Upper lobe of left lung (tissue), 6 donors: Measurements from ENCODE around the gene WEE1. TPM values are rescaled to one million over a fixed set of nuclear protein-coding genes. Genes with fewer than 3 reads are reported as not detected.

ENCODE experiments used
- ATAC-seq, 2 donors: fragments of 200-7000 bp; cut with Tn5 transposase; one replicate each; pipeline ENCODE4 v1.9.1; 2022; ENCODE audit warnings: mild to moderate bottlenecking in 2 of 2, moderate library complexity in 2 of 2; ENCODE audit not compliant: low FRiP score in 2 of 2
- DNase-seq, 2 donors: peaks; one replicate each; pipeline ENCODE4 v3.0.0-alpha.2; 2019 to 2020
- H3K27ac ChIP-seq, 4 donors: fragments of 200-600 bp; sonication (generic); one replicate each; pipeline ENCODE4 v1.5.1; 2016 to 2019
- H3K27me3 ChIP-seq, 4 donors: fragments of 200-600 bp; sonication (generic); one replicate each; pipeline ENCODE4 v1.5.1; 2017 to 2019
- H3K36me3 ChIP-seq, 4 donors: fragments of 200-600 bp; sonication (generic); one replicate each; pipeline ENCODE4 v1.5.1; 2016 to 2019
- H3K4me1 ChIP-seq, 4 donors: fragments of 200-600 bp; sonication (generic); one replicate each; pipeline ENCODE4 v1.5.1; 2018 to 2019
- H3K4me3 ChIP-seq, 4 donors: fragments of 200-600 bp; sonication (generic); one replicate each; pipeline ENCODE4 v1.5.1; 2017 to 2019; ENCODE audit warnings: mild to moderate bottlenecking in 2 of 4, moderate library complexity in 1 of 4
- H3K9me3 ChIP-seq, 4 donors: fragments of 200-600 bp; sonication (generic); one replicate each; pipeline ENCODE4 v1.5.1; 2018 to 2019
- EP300 ChIP-seq, 4 donors: sonication (generic); formaldehyde crosslinking; IDR thresholded peaks; one replicate each; pipeline ENCODE4 v1.5.1; 2017; ENCODE audit warnings: antibody characterized with exemption in 4 of 4, control low read depth in 2 of 4
- POLR2A ChIP-seq, 4 donors: fragments of 450-650 bp; IDR thresholded peaks; one replicate each; pipeline ENCODE4 v1.5.1; 2016 to 2017; ENCODE audit warnings: antibody characterized with exemption in 4 of 4, mild to moderate bottlenecking in 2 of 4
- POLR2AphosphoS5 ChIP-seq, 2 donors: sonication (generic); formaldehyde crosslinking; IDR thresholded peaks; one replicate each; pipeline ENCODE4 v1.5.1; 2017; ENCODE audit warnings: antibody characterized with exemption in 2 of 2
- WGBS, 2 donors: methylation state at CpG; one replicate each; pipeline ENCODE4 v1.1.5; 2017 to 2018; 5-methylcytosine and 5-hydroxymethylcytosine counted together
- total RNA-seq, 6 donors: library from RNA; depleted of rRNA in 4 of 6; stranded (reverse); fragments of >200 nt in 4 of 6; gene quantifications; one replicate each; pipeline versions ENCODE4 v1.1.0 to v1.2.1, GENCODE V29; 2016 to 2021
- TF ChIP-seq, protein P1 (sequence below), 6 experiments: fragments of 450-650 bp in 4 of 6; fragments of 200-600 bp in 2 of 6; sonication (generic) in 2 of 6; IDR thresholded peaks; one replicate each; pipeline ENCODE4 v1.5.1; 2016 to 2019; ENCODE audit warnings: antibody characterized with exemption in 6 of 6
- donor health status: DM: no; HTN: no; CAD: no; lungs with moderate emphysema.
- donor health status: DM: no; HTN: yes; CAD: no; lungs with severe emphysema.

Gene WEE1
- total RNA-seq, 6 donors from 2014 or later, result 9.2 to 47.1 (median 13.4) TPM

DNA sequence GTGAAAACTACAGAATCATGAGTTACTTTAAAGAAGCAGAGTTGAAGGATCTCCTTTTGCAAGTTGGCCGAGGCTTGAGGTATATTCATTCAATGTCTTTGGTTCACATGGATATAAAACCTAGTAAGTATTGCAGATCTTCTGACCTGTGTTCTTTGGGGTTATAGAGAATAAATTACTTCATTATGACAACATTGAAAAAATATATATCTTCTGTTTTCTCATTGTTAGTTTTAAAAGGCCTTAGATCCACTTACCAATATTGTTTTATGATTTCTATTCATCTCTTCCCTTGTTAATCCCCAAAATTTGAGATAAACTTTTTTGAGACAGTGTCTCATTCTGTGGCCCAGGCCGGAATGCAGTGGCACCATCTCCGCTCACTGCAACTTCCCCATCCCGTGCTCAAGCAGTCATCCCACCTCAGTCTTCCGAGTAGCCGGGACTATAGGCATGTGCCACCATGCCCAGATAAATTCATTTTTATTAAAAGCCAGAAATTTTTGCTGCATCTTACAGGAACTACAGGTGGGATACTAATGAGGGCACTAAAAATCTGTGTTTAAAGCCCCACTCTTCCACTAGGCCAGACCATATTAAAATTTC is 8.2 kb downstream of the WEE1 start:
- no peaks in the 10 kb centered on the region for H3K27me3 ChIP-seq
- 96 to 97% methylated on average over 6 of the region's 6 CpGs for WGBS, 2 donors
- no peak for ATAC-seq

DNA sequence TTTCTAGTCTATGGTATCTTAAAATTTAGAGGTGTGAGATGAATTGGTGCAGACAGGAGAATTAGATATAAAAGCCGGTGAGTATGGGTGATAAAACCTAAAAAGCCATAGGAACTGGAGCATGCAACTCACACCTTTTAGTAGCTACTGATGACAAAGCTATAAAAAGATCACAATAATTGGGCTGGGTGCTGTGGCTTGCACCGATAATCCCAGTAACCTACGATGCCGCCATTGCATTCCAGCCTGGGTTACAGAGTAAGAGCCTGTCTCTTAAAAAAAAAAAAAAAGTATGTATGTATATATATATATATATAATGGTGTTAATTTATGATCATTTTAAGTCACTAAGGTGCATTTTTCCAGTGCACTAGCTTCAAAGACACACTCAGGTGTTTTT is 17.2 kb downstream of the WEE1 start:
- Histone ChIP-seq H3K4me1 (no peaks in the 10 kb centered on the region), H3K36me3 (peaks cover 0 to 34% (median 25%) of the 10 kb centered on the region in 4 donors), H3K27ac (no peak overlapping the region), H3K4me3 (no peak overlapping the region), H3K27me3 (no peaks in the 10 kb centered on the region), H3K9me3 (no peaks in the 10 kb centered on the region)
- no peak for DNase-seq
- no peak for ATAC-seq
- WGBS, 2 donors, result 90 to 92% methylated on average over 4 of the region's 4 CpGs
- TF ChIP-seq, protein P1, sequence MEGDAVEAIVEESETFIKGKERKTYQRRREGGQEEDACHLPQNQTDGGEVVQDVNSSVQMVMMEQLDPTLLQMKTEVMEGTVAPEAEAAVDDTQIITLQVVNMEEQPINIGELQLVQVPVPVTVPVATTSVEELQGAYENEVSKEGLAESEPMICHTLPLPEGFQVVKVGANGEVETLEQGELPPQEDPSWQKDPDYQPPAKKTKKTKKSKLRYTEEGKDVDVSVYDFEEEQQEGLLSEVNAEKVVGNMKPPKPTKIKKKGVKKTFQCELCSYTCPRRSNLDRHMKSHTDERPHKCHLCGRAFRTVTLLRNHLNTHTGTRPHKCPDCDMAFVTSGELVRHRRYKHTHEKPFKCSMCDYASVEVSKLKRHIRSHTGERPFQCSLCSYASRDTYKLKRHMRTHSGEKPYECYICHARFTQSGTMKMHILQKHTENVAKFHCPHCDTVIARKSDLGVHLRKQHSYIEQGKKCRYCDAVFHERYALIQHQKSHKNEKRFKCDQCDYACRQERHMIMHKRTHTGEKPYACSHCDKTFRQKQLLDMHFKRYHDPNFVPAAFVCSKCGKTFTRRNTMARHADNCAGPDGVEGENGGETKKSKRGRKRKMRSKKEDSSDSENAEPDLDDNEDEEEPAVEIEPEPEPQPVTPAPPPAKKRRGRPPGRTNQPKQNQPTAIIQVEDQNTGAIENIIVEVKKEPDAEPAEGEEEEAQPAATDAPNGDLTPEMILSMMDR (IDR thresholded peaks at IDR 0.05), result no peak
- TF ChIP-seq EP300 (IDR thresholded peaks at IDR 0.05), result no peak
- TF ChIP-seq POLR2AphosphoS5 (IDR thresholded peaks at IDR 0.05), result no peak
- no peak for TF ChIP-seq POLR2A (IDR thresholded peaks at IDR 0.05)

More for the DNA sequence above, 8.2 kb downstream of the WEE1 start:
- TF ChIP-seq EP300 (IDR thresholded peaks at IDR 0.05) (no peak), POLR2AphosphoS5 (IDR thresholded peaks at IDR 0.05) (no peak), POLR2A (IDR thresholded peaks at IDR 0.05) (no peak)
- TF ChIP-seq, protein P1 (IDR thresholded peaks at IDR 0.05), result no peak
- H3K4me3 ChIP-seq, result no peak overlapping the region
- peaks cover 0 to 4% (median 0%) of the 10 kb centered on the region in 4 donors for H3K4me1 ChIP-seq
- no peaks in the 10 kb centered on the region for H3K9me3 ChIP-seq
- H3K36me3 ChIP-seq, result peaks cover 0 to 34% (median 23%) of the 10 kb centered on the region in 4 donors
- no peak overlapping the region for H3K27ac ChIP-seq
- no peak for DNase-seq

DNA sequence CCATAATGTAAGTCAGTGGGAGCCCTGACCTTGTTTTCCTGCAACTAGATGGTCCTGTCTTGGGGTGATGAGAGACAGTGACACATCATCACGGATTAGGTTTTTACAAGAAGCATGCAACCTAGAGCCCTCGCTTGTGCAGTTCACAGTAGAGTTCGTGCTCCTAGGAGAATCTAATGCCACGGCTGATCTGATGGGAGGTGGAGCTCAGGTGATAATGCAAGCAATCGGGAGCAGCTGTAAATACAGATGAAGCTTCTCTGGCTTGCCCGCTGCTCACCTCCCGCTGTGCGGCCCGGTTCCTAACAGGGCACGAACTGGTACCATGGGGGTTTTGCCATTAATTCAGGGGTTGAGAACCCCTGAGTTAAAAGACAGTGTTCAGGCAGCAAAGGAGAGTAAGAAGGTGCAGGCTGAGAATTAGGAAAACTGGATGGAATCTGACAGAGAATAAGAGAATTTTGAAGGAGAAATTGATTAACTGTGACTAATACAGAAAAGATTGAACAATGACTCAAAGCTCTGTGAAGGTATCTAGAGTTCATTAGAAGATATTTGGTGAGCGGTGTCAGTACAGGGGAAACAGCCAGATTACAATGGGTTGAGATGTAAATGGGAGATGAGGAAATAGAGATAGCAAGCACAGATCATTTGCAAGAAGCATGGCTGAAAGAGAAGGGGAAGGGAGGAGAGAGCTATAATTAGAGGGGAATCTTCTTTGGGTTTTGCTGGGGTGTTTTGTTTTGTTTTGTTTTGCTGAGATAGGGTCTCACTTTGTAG is 21.0 kb downstream of the WEE1 start:
- Histone ChIP-seq H3K9me3 (no peaks in the 10 kb centered on the region), H3K4me1 (no peaks in the 10 kb centered on the region), H3K27ac (no peak overlapping the region), H3K4me3 (no peak overlapping the region), H3K36me3 (peaks cover 0 to 5% (median 0%) of the 10 kb centered on the region in 4 donors), H3K27me3 (no peaks in the 10 kb centered on the region)
- TF ChIP-seq POLR2A (IDR thresholded peaks at IDR 0.05), result no peak
- ATAC-seq (no peak), DNase-seq (peak in 1 of 2 donors; percentile 33)
- 78 to 88% methylated on average over 9 to 11 of the region's 11 CpGs for WGBS, 2 donors

GRCh38 chr11:9596926-9597464 is 23.5 kb downstream of the WEE1 start:
- Histone ChIP-seq H3K27me3 (no peaks in the 10 kb centered on the region), H3K4me1 (peaks cover 6 to 13% (median 9%) of the 10 kb centered on the region in 4 donors), H3K4me3 (no peak overlapping the region), H3K9me3 (no peaks in the 10 kb centered on the region), H3K27ac (no peak overlapping the region), H3K36me3 (no peaks in the 10 kb centered on the region)
- DNase-seq (no peak), ATAC-seq (no peak)
- 82 to 84% methylated on average over 4 of the region's 4 CpGs for WGBS, 2 donors
- TF ChIP-seq POLR2A (IDR thresholded peaks at IDR 0.05), result no peak
- no peak for TF ChIP-seq POLR2AphosphoS5 (IDR thresholded peaks at IDR 0.05)
- TF ChIP-seq EP300 (IDR thresholded peaks at IDR 0.05), result no peak
- TF ChIP-seq, protein P1 (IDR thresholded peaks at IDR 0.05), result no peak

GRCh38 chr11:9600166-9600565 is 26.7 kb downstream of the WEE1 start:
- no peak for ATAC-seq
- WGBS, 2 donors, result 89 to 92% methylated on average over 2 of the region's 2 CpGs
- TF ChIP-seq, protein P1 (IDR thresholded peaks at IDR 0.05), result no peak
- no peak for TF ChIP-seq POLR2A (IDR thresholded peaks at IDR 0.05)
- no peak for TF ChIP-seq POLR2AphosphoS5 (IDR thresholded peaks at IDR 0.05)
- no peak for TF ChIP-seq EP300 (IDR thresholded peaks at IDR 0.05)

More at GRCh38 chr11:9600166-9600565, 26.7 kb downstream of the WEE1 start:
- Histone ChIP-seq H3K4me3 (no peak overlapping the region), H3K36me3 (no peaks in the 10 kb centered on the region), H3K27me3 (no peaks in the 10 kb centered on the region), H3K4me1 (peaks cover 6 to 13% (median 9%) of the 10 kb centered on the region in 4 donors), H3K9me3 (no peaks in the 10 kb centered on the region), H3K27ac (no peak overlapping the region)
- no peak for DNase-seq
